ENCODE measurements around the gene ECT2.
"Not testable (repeated sequence)": the region's sequence is repeated elsewhere in the genome, so short reads cannot be mapped to it uniquely, and the experiment has no call there.

Gene ECT2

GRCh38 chr3:172750368-172751174 is at the start of gene ECT2:
Gene ECT2 (plus strand): TSS chr3:172750726. CDS start chr3:172754531, 3,805 bp downstream.
- intact Hi-C loops (cut with micrococcal nuclease): loop anchor here (1.0 to 2.0 kb wide), 3 partner anchors 39 to 77 kb away; partner anchors contain the start of gene NCEH1

GRCh38 chr3:172700936-172701455 is 49.5 kb upstream of the ECT2 start:
- Mint-ChIP-seq H3K4me1 (ENCODE audit: low read depth) (peaks cover 51% of the 10 kb centered on the region), H3K4me3 (no peak overlapping the region), H3K27me3 (no peaks in the 10 kb centered on the region), H3K36me3 (ENCODE audit: low read depth) (peaks cover 5% of the 10 kb centered on the region), H3K27ac (peak overlapping the region; percentile 100), H3K9me3 (no peaks in the 10 kb centered on the region)
- intact Hi-C loops (cut with micrococcal nuclease): no loop called here

More at GRCh38 chr3:172750368-172751174, at the start of gene ECT2:
- Mint-ChIP-seq H3K27ac (peak within 1 kb of the TSS; percentile 91), H3K9me3 (no peaks in the 10 kb centered on the region), H3K27me3 (no peaks in the 10 kb centered on the region), H3K36me3 (ENCODE audit: low read depth) (peaks cover 20% of the 10 kb centered on the region), H3K4me3 (peak within 1 kb of the TSS; percentile 96), H3K4me1 (ENCODE audit: low read depth) (peaks cover 22% of the 10 kb centered on the region)

- no peaks in the 10 kb centered on the region for H3K9me3 Mint-ChIP-seq
- intact Hi-C loops (cut with micrococcal nuclease): no loop called here
- no peaks in the 10 kb centered on the region for H3K27me3 Mint-ChIP-seq
- H3K4me1 Mint-ChIP-seq (ENCODE audit: low read depth): peaks cover 52% of the 10 kb centered on the region
- H3K4me3 Mint-ChIP-seq: no peak overlapping the region
- H3K36me3 Mint-ChIP-seq (ENCODE audit: low read depth): peaks cover 5% of the 10 kb centered on the region
- H3K27ac Mint-ChIP-seq: peak overlapping the region; percentile 100
Measured at GRCh38 chr3:172701751-172702150, 48.8 kb upstream of the ECT2 start.

GRCh38 chr3:172702256-172702655 is 48.3 kb upstream of the ECT2 start:
- H3K27ac Mint-ChIP-seq: peak overlapping the region; percentile 100
- H3K9me3 Mint-ChIP-seq: no peaks in the 10 kb centered on the region
- no peak overlapping the region for H3K4me3 Mint-ChIP-seq
- H3K36me3 Mint-ChIP-seq (ENCODE audit: low read depth): peaks cover 5% of the 10 kb centered on the region
- intact Hi-C loops (cut with micrococcal nuclease): no loop called here
- peaks cover 57% of the 10 kb centered on the region for H3K4me1 Mint-ChIP-seq (ENCODE audit: low read depth)
- no peaks in the 10 kb centered on the region for H3K27me3 Mint-ChIP-seq

- H3K4me3 Mint-ChIP-seq; H3K9me3 Mint-ChIP-seq; H3K27me3 Mint-ChIP-seq; intact Hi-C loops (cut with micrococcal nuclease); H3K36me3 Mint-ChIP-seq (ENCODE audit: low read depth); H3K27ac Mint-ChIP-seq: not testable (repeated sequence)
- H3K4me1 Mint-ChIP-seq (ENCODE audit: low read depth): peaks cover 58% of the 10 kb centered on the region
Measured at GRCh38 chr3:172702731-172703130, 47.8 kb upstream of the ECT2 start.

- Mint-ChIP-seq H3K4me1 (ENCODE audit: low read depth) (peaks cover 49% of the 10 kb centered on the region), H3K36me3 (ENCODE audit: low read depth) (peaks cover 1% of the 10 kb centered on the region), H3K4me3 (no peak overlapping the region), H3K27me3 (no peaks in the 10 kb centered on the region), H3K27ac (no peak overlapping the region), H3K9me3 (no peaks in the 10 kb centered on the region)
- intact Hi-C loops (cut with micrococcal nuclease): no loop called here
Measured at GRCh38 chr3:172704001-172704400, 46.5 kb upstream of the ECT2 start.

- no peaks in the 10 kb centered on the region for H3K27me3 Mint-ChIP-seq
- H3K4me3 Mint-ChIP-seq: no peak overlapping the region
- H3K9me3 Mint-ChIP-seq: no peaks in the 10 kb centered on the region
- intact Hi-C loops (cut with micrococcal nuclease): no loop called here
- peaks cover 53% of the 10 kb centered on the region for H3K4me1 Mint-ChIP-seq (ENCODE audit: low read depth)
- H3K27ac Mint-ChIP-seq: no peak overlapping the region
- peaks cover 3% of the 10 kb centered on the region for H3K36me3 Mint-ChIP-seq (ENCODE audit: low read depth)
Measured at GRCh38 chr3:172705170-172705569, 45.4 kb upstream of the ECT2 start.

GRCh38 chr3:172707030-172707429 is 43.5 kb upstream of the ECT2 start:
- H3K4me3 Mint-ChIP-seq: no peak overlapping the region
- intact Hi-C loops (cut with micrococcal nuclease): no loop called here
- H3K27ac Mint-ChIP-seq: no peak overlapping the region

GRCh38 chr3:172707967-172708366 is 42.6 kb upstream of the ECT2 start:
- no peaks in the 10 kb centered on the region for H3K9me3 Mint-ChIP-seq
- no peaks in the 10 kb centered on the region for H3K27me3 Mint-ChIP-seq
- no peak overlapping the region for H3K4me3 Mint-ChIP-seq
- H3K4me1 Mint-ChIP-seq (ENCODE audit: low read depth): peaks cover 32% of the 10 kb centered on the region
- H3K27ac Mint-ChIP-seq: no peak overlapping the region
- intact Hi-C loops (cut with micrococcal nuclease): no loop called here
- H3K36me3 Mint-ChIP-seq (ENCODE audit: low read depth): peaks cover 12% of the 10 kb centered on the region

More at GRCh38 chr3:172707030-172707429, 43.5 kb upstream of the ECT2 start:
- H3K36me3 Mint-ChIP-seq (ENCODE audit: low read depth): peaks cover 12% of the 10 kb centered on the region
- H3K27me3 Mint-ChIP-seq: no peaks in the 10 kb centered on the region
- peaks cover 37% of the 10 kb centered on the region for H3K4me1 Mint-ChIP-seq (ENCODE audit: low read depth)
- no peaks in the 10 kb centered on the region for H3K9me3 Mint-ChIP-seq

GRCh38 chr3:172708921-172709773 is 41.4 kb upstream of the ECT2 start:
- no peaks in the 10 kb centered on the region for H3K9me3 Mint-ChIP-seq
- intact Hi-C loops (cut with micrococcal nuclease): no loop called here
- peak overlapping the region; percentile 99 for H3K27ac Mint-ChIP-seq
- peak overlapping the region; percentile 96 for H3K4me3 Mint-ChIP-seq
- peaks cover 28% of the 10 kb centered on the region for H3K4me1 Mint-ChIP-seq (ENCODE audit: low read depth)
- no peaks in the 10 kb centered on the region for H3K27me3 Mint-ChIP-seq
- peaks cover 12% of the 10 kb centered on the region for H3K36me3 Mint-ChIP-seq (ENCODE audit: low read depth)

- Mint-ChIP-seq H3K4me1 (ENCODE audit: low read depth) (peaks cover 22% of the 10 kb centered on the region), H3K4me3 (peak overlapping the region; percentile 96), H3K27me3 (no peaks in the 10 kb centered on the region), H3K27ac (peak overlapping the region; percentile 99), H3K9me3 (no peaks in the 10 kb centered on the region), H3K36me3 (ENCODE audit: low read depth) (peaks cover 12% of the 10 kb centered on the region)
- intact Hi-C loops (cut with micrococcal nuclease): loop anchor here (2.0 kb wide), 1 partner anchor 17 kb away; no protein-coding TSS in a partner anchor
Measured at GRCh38 chr3:172709774-172710663, 40.5 kb upstream of the ECT2 start.

- peaks cover 22% of the 10 kb centered on the region for H3K4me1 Mint-ChIP-seq (ENCODE audit: low read depth)
Measured at GRCh38 chr3:172710664-172711453, 39.7 kb upstream of the ECT2 start, which contains the start of gene NCEH1. Gene NCEH1 (minus strand): TSS chr3:172711067. CDS start chr3:172710984, 83 bp downstream.

More at GRCh38 chr3:172710664-172711453, 39.7 kb upstream of the ECT2 start, which contains the start of gene NCEH1:
- H3K36me3 Mint-ChIP-seq (ENCODE audit: low read depth): peaks cover 12% of the 10 kb centered on the region
- intact Hi-C loops (cut with micrococcal nuclease): loop anchor here (1.0 to 2.0 kb wide), 3 partner anchors 18 to 39 kb away; partner anchors contain the start of gene ECT2
- H3K27ac Mint-ChIP-seq: peak within 1 kb of the TSS; percentile 99
- no peaks in the 10 kb centered on the region for H3K27me3 Mint-ChIP-seq
- no peaks in the 10 kb centered on the region for H3K9me3 Mint-ChIP-seq
- H3K4me3 Mint-ChIP-seq: peak within 1 kb of the TSS; percentile 96

All from dendritic cell treated with granulocyte-macrophage colony-stimulating factor and Interleukin-4, amounts not matched to agents 40 ng/mL and 50 ng/mL, for 4 days (primary cell).